NCI-H774 (cell line): ENCODE measurements around the gene SLC50A1.

Source experiments
- DNase-seq: peaks from one replicate; lab custom pipeline; 2025; lab: John Stamatoyannopoulos, UW

The SLC50A1 gene

DNA sequence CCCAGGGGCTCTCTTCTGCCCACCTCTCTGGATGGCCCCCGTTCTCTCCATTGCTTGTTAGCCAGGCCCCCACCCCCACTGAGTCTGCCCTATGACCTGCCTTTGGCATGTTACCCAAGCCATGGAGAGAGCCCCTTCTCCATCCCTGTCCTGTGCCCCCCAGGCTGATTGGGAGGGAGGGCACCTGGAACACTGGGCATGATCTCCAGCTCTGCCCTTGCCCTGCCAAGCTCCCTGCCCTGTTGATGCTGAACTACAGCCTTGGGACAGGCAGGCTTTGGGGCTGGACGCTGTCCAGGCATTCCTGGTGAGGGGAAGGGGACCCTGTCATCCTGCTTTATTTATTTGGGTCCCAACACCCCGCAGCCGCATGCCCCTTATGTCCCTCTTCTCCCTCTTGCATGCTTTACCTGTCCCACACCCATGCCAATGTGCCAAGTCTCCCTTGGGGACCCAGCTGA, 48.7 kb downstream of the SLC50A1 start:
- no peak for DNase-seq

GRCh38 chr1:155184835-155185782, 49.5 kb downstream of the SLC50A1 start:
- DNase-seq = no peak

GRCh38 chr1:155185783-155186066, 50.1 kb downstream of the SLC50A1 start:
- no peak for DNase-seq

DNA sequence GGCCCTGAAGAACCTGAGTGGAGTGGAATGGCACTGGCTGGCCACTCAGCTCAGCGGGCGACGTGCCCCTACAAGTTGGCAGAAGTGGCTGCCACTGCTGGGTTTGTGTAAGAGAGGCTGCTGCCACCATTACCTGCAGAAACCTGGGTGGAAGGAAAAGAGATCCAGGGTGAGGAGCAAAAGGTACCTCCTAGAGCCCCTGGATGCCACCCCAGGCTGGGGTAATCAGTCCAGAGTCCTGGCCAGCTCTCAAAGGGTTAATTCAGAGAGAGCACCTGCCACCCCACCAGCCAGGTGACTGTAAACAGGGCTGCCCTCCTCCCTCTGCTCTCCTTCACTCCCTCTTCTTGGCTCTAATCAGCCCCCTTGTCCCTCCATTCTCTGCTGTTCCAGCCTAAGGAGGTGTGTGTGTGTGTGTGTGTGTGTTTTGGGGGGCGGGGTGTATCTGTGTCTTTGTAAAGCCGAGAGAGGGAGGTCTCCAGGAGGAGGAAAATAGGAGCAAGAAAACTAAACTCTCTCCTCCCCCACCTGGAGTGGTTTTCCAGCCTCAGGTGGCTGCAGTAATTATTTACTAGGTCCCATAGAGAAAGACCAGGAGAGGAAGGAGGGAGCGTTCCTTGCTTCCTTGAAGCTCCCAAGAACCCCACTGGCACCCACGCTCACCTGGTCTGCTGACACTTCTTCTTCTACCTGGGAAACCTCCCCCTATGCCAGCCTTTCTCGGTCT, 50.6 kb downstream of the SLC50A1 start:
- no peak for DNase-seq

DNA sequence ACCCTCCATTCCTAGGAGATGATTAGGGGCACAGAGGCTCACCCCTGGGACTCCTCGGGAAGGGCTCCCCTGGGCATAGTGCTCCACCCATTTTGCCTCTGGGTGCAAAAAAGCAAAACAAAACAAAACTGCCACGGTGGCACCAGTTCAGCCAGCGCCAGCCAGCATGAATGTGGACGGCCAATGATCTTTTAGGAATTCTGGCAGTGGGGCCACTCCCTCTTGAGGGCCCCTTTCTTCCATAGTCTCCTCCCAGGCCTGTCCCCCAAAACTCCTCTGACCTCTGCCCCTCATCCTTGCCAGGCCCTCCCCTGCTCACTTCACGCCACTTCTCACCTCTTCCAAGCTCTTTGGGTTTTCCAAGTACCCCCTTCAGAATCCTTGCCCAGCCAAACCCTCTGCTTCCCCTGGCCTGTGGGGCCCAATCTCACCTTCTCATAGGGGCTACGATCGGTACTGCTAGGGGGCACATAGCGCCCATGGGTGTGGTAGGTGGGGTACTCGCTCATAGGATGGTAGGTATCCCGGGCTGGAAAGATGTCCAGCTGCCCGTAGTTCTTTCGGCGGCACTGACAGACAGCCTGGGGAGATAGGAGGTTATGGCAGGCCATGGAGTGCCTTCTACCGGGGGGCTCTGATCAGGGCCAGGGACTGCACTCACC, 51.3 kb downstream of the SLC50A1 start:
- no peak for DNase-seq

- DNase-seq = no peak
Measured at GRCh38 chr1:155187456-155187891, 51.8 kb downstream of the SLC50A1 start.

DNA sequence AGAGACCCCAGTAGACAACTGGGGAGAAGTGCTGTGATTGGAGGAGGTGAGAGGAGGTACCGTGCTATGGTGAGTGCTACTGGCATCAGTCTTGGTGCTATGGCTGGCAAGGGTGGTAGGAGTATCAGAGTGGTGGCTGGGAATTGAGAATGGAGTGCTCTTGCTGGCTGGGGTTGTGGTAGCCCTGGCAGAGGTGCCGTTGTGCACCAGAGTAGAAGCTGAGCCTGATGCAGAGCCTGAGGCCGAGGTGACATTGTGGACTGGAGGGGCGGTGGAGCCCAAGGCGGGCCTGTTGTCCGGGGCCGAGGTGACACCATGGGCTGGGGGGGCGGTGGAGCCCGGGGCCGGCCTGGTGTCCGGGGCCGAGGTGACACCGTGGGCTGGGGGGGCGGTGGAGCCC, 52.6 kb downstream of the SLC50A1 start:
- no peak for DNase-seq
